Activated CD4-positive, alpha-beta T cell treated with anti-CD3 and anti-CD28 coated beads, Interleukin-2, amount 50 U/mL, for 24 hours (primary cell): ENCODE results near the gene KRTAP10-3.
"Not testable (repeated sequence)": the region's sequence is repeated elsewhere in the genome, so short reads cannot be mapped to it uniquely, and the experiment has no call there.

Experiments
- DNase-seq, 2 donors: peaks; one replicate each; pipeline ENCODE4 v3.0.0-alpha.2; 2020; ENCODE audit warnings: low read depth in 1 of 2, low spot score in 1 of 2

Gene KRTAP10-3

GRCh38 chr21:44571844-44572782 is 13.5 kb upstream of the KRTAP10-3 start:
- DNase-seq: no peak

DNA sequence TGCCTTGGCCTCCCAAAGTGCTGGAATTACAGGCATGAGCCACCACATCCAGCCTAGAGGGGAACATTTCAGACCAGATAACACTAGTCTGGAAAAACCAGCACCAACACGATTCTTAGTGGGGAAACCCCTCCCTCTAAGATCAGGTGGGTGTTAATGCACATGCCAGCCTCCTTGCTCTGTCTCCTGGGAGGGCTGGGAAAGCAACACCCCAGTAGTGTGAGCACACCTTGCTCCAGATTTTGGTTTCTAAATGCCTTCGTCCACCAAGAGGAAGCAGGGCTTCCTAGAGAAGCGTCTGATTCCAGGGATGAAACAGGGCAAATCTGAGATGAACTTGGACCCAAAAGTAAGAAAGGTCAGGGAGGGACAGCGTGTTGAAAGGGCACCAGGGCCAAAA is 12.7 kb upstream of the KRTAP10-3 start:
- no peak for DNase-seq

DNA sequence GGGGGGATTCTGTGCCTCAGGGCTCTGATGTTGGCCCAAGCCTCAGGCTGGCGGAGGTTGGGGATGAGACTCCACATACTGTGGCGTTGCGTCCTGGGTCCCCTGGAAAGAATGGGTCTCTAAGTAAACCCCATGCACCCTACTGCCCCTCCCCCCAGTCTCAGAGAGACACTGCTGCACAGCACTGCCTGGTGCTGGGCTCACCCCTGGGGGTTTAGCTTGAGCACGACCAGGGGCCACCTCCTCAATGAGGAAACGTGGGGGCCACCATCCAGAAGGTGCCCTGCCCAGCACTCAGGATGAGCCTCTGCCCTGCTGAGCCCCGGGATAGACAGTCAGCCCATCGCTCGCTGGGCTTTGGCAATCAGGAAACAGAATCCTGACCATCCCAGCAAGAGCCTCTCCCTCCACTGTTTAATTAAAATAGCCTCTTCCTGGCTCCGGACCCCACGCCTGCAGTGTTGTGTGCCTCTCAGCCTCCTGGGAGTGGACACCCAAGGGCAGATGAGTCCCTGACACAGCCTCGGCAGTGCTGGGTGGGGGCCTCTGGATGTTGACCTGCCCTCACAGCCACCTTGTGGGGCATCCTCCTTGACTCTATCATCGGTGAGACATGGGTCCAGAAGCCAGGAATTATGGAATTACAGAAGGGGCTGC is 11.4 kb upstream of the KRTAP10-3 start:
- DNase-seq: no peak

DNA sequence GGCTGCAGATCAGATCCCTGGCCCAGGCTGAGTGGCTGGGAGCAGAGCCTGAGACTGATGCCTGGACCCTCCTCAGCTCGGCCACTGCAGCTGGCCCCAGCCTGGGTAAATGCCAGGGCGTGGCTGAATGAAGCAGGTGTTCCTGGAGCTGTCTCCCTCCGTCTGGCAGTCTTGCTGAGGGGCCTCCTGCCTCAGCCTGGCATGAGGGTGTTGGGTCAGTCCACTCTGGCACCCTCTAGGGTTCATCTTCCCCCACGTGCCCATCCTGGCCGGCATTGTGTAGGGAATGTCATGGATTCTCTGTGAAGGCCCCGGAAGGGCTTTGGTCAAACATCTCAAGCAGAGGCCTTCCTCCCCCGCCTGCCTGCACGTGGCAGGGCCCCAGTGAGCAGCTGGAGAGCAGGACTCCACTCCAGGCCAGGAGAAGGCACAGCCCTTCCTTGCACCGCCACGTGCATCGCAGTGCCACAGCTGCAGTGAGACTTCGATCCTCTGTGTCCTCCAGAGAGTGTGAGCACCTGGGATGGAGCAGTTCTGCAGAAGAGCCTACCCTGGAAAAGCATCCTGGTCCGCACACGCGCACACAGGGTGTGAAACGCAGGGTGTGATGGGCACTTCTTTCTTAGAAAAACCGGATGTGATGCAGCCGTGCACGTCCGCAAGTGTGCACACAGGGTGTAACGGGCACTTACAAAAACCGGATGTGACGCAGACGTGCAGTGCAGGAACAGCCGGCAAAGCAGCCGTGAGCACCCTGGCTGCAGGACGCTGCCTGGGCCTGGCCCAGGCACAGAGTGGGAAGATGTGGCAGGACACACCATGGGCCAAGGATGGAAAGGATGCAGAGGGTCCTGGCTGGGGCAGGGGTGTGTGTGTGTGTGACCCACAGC is 10.3 kb upstream of the KRTAP10-3 start:
- DNase-seq: no peak

- no peak for DNase-seq
Measured at GRCh38 chr21:44568261-44568660, 9.7 kb upstream of the KRTAP10-3 start.

DNA sequence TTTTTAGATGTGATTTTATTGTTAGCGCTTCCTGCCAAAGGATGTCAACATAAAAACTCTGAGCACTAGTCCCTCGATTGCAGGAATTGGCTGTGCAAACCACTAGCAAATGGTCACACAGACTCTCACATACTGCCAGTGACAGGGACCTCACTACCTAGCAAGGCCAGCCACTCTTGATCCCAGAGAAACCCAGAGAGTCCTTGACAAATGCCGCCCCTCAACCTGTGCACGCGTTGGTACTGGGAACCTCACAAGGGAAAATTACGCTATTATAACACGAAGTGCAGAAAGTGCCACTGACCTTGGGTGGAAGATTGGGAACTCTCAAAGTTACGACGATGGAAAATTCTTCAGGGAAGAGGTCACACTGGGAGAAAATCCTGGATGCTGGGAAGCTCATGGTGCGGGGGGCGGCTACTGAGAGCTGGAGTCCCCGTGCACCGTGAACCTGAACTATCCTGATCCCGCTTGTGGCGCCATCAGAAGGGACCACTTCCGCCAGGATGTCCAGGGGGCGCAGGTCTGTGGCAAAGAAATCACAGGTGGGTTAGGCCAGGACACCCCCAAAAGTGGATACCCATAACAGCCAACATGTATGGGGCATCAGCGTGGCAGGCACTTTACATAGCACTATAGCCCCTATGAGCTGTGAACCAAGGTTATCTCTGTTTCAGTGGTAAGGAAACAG is 9.0 kb upstream of the KRTAP10-3 start:
- no peak for DNase-seq

DNA sequence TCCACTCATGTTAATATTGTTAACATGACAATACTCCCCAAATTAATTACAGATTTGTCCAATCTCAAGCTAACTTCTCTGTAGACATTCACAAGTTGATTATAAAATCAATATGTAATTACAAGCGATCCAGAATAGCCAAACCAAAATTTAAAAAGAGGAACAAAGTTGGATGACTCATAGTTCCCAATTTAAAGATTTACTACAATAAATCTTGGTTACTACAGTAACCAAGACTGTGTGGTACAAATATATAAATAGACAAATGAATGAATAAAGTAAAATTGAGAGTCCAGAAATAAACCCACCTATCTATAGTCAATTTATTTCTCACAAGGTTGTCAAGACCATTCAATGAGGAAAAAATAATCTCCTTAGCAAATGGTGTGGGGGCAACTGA is 7.8 kb upstream of the KRTAP10-3 start:
- DNase-seq: no peak

DNA sequence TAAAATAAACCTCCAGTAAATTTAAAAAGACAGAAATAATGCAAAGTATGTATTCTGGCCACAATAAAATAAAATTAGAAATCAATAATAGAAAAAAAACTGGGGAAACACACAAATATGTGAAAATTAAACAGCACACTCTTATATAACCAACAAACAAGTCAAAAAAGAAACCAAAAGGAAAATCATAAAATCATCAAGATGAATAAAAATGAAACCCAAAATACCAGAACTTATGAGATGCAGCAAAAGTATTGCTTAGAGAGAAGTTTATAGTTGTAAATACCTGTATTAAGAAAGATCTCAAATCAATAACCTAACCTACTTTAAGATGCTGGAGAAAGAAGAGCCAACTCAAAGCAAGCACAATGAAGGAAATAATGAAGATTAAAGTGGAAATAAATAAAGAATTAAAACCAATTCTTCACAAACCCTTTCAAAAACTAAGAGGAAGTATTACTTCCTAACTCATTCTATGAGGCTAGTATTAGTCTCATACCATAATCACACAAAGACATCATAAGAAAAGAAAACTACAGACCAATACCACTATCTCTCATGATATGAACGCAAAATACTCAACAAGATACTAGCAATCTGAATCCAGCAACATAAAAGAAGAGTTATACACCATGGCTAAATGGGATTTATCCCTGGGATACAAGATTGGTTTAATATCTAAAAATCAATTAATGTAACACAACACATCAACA is 6.4 kb upstream of the KRTAP10-3 start:
- DNase-seq: no peak

DNA sequence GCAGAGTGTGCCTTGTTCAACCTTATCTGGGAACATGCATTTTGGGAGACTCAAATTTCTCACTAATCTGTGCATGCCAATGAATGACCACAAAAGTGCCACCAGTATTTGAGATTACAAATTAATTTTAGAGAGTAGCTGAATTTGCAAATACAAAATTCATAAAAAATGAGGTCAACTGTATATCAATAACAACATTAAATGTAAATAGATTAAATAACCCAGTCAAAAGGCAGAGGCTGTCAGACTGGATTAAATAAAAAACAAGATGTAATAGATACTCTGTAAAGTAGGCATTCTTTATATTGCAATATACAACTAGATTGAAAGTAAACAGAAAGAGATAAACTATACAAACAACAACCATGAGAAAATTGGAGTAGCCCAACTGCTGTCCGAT is 5.5 kb upstream of the KRTAP10-3 start:
- no peak for DNase-seq

DNA sequence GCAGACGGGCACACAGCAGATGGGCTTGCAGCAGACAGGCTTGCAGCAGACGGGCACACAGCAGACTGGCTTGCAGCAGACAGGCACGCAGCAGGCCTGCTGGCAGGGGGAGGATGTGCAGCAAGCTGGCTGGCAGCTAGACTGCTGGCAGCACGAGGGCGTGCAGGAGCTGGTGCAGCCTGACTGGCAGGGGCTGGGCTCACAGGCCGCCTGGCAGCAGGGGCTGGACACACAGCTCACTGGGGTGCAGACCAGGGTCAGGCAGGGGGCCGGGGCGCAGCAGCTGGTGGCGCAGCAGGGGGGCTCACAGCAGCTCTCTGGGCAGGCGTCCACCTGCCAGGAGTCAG is 293 bp downstream of the KRTAP10-3 start:
- DNase-seq: not testable (repeated sequence)

GRCh38 chr21:44557491-44558328 is 885 bp downstream of the KRTAP10-3 start:
- DNase-seq: no peak

- DNase-seq: no peak
Measured at GRCh38 chr21:44556879-44557278, 1.7 kb downstream of the KRTAP10-3 start.

DNA sequence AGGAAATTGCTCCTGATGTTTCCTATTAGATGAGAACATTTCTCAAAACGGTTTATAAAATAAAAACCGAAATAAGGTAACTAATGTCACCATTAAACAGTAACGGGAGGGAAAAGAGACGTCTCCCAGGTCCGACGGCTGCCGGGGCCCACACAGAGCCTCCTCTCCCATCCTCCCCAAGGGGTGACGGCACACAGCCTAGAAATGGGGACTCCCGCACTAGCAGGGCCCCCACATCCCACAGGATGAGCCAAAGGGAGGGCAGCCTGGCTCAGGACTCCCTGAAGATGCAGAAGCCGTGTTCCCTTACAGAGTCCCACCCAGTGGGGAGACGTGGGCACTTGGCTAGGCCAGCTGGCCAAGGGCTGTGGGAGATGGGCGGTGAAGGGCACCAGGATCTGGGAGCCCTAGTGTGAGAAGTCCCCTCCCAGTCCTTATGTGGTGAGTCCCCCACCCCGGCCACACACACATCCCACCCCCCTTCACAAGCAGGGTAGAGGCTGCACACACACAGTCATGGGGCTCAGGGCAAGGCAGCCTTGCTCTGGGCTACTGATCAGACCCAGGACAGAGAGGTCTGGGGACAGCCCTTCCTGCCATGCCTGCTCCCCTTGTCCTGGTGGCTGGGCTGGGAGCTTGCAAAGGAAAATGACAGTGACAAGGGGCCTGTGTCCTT is 3.3 kb downstream of the KRTAP10-3 start:
- DNase-seq: no peak

- no peak for DNase-seq
Measured at GRCh38 chr21:44552681-44553080, 5.9 kb downstream of the KRTAP10-3 start.

- DNase-seq: no peak
Measured at GRCh38 chr21:44552136-44552535, 6.5 kb downstream of the KRTAP10-3 start.

DNA sequence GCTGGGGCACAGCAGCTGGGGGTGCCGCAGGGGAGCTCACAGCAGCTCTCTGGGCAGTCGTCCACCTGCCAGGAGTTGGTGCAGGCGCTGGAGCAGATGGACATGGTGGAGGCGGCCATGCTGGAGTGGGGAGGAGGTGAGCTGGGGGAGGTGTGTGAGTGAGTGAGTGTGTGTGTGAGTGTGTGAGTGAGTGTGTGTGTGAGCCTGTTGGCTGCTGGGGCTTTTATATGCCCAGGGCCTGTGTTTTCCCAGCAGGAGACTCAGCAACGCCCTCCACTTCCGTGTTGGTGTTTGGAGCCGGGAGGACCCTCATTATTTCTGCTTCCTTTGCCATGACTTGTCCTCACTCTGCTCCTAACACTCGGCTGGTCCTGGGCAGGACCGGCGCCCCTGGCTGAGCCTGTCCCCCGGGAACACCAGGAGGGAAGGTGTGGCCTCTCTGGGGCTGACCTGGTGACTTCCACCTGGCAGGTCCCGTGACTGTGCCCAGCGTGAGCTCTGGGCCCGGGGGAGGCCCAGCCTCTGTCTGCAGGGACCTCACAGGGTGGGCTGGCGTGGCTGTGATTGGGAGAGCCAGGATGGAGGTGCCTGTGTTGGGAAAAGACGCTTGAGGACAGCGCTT is 7.1 kb downstream of the KRTAP10-3 start, which contains the start of gene KRTAP10-2:
KRTAP10-2 (minus strand) TSS at position 166 of the 622 bp plus-strand sequence; CDS start at position 119, 47 bp downstream.
- no peak for DNase-seq

- DNase-seq: no peak
Measured at GRCh38 chr21:44550807-44551206, 7.8 kb downstream of the KRTAP10-3 start.

GRCh38 chr21:44550285-44550684 is 8.3 kb downstream of the KRTAP10-3 start:
- DNase-seq: not testable (repeated sequence)
